GM21360 (cell line): ENCODE results near the gene GON4L.
"Not testable (repeated sequence)": the region's sequence is repeated elsewhere in the genome, so short reads cannot be mapped to it uniquely, and the experiment has no call there.

Experiments
- ATAC-seq: cut with Tn5 transposase; IDR thresholded peaks from one replicate; pipeline ENCODE4 v1.9.1; 2021; ENCODE audit warnings: mild to moderate bottlenecking, moderate library complexity; ENCODE audit not compliant: unreplicated experiment

The GON4L gene

GRCh38 chr1:155827450-155827849 is 29.6 kb downstream of the GON4L start:
- ATAC-seq: no peak

- ATAC-seq: no peak
Measured at GRCh38 chr1:155816351-155816750, 40.7 kb downstream of the GON4L start.

GRCh38 chr1:155813672-155814071 is 43.3 kb downstream of the GON4L start:
- no peak for ATAC-seq

- no peak for ATAC-seq
Measured at GRCh38 chr1:155812878-155813277, 44.1 kb downstream of the GON4L start.

GRCh38 chr1:155809088-155809487 is 47.9 kb downstream of the GON4L start:
- ATAC-seq: no peak

GRCh38 chr1:155801149-155801548 is 55.9 kb downstream of the GON4L start:
- no peak for ATAC-seq

GRCh38 chr1:155795618-155796017 is 61.4 kb downstream of the GON4L start:
- ATAC-seq: not testable (repeated sequence)

- no peak for ATAC-seq
Measured at GRCh38 chr1:155794605-155795245, 62.3 kb downstream of the GON4L start.

GRCh38 chr1:155793213-155793612 is 63.8 kb downstream of the GON4L start:
- no peak for ATAC-seq

- no peak for ATAC-seq
Measured at GRCh38 chr1:155777582-155777981, 79.4 kb downstream of the GON4L start.

- ATAC-seq: no peak
Measured at GRCh38 chr1:155776414-155776813, 80.6 kb downstream of the GON4L start.

GRCh38 chr1:155773221-155773620 is 83.8 kb downstream of the GON4L start:
- ATAC-seq: no peak

- ATAC-seq: no peak
Measured at GRCh38 chr1:155769257-155769656, 87.8 kb downstream of the GON4L start.

- ATAC-seq: not testable (repeated sequence)
Measured at GRCh38 chr1:155767399-155767989, 89.5 kb downstream of the GON4L start.

GRCh38 chr1:155763989-155764388 is 93.0 kb downstream of the GON4L start:
- not testable (repeated sequence) for ATAC-seq

GRCh38 chr1:155763090-155763815 is 93.8 kb downstream of the GON4L start:
- ATAC-seq: not testable (repeated sequence)

- no peak for ATAC-seq
Measured at GRCh38 chr1:155761736-155762405, 95.1 kb downstream of the GON4L start.

- ATAC-seq: no peak
Measured at GRCh38 chr1:155760751-155761475, 96.1 kb downstream of the GON4L start.

GRCh38 chr1:155759966-155760630 is 96.9 kb downstream of the GON4L start:
- no peak for ATAC-seq

- ATAC-seq: not testable (repeated sequence)
Measured at GRCh38 chr1:155759017-155759416, 98.0 kb downstream of the GON4L start.
